ENCODE results near the gene SLC30A2. TPM values are rescaled to one million over a fixed set of nuclear protein-coding genes. Genes with fewer than 3 reads are reported as not detected.

The SLC30A2 gene
- total and polyA plus RNA-seq, 9 of the 15 experiments (the other 6 are each of a cell fraction or from before 2014, with no cell fraction given), result 0.01 to 0.18 (median 0.06) TPM; not detected in 3

GRCh38 chr1:25996966-25997827, 48.7 kb downstream of the SLC30A2 start (continued):
- TF ChIP-seq, protein P1, sequence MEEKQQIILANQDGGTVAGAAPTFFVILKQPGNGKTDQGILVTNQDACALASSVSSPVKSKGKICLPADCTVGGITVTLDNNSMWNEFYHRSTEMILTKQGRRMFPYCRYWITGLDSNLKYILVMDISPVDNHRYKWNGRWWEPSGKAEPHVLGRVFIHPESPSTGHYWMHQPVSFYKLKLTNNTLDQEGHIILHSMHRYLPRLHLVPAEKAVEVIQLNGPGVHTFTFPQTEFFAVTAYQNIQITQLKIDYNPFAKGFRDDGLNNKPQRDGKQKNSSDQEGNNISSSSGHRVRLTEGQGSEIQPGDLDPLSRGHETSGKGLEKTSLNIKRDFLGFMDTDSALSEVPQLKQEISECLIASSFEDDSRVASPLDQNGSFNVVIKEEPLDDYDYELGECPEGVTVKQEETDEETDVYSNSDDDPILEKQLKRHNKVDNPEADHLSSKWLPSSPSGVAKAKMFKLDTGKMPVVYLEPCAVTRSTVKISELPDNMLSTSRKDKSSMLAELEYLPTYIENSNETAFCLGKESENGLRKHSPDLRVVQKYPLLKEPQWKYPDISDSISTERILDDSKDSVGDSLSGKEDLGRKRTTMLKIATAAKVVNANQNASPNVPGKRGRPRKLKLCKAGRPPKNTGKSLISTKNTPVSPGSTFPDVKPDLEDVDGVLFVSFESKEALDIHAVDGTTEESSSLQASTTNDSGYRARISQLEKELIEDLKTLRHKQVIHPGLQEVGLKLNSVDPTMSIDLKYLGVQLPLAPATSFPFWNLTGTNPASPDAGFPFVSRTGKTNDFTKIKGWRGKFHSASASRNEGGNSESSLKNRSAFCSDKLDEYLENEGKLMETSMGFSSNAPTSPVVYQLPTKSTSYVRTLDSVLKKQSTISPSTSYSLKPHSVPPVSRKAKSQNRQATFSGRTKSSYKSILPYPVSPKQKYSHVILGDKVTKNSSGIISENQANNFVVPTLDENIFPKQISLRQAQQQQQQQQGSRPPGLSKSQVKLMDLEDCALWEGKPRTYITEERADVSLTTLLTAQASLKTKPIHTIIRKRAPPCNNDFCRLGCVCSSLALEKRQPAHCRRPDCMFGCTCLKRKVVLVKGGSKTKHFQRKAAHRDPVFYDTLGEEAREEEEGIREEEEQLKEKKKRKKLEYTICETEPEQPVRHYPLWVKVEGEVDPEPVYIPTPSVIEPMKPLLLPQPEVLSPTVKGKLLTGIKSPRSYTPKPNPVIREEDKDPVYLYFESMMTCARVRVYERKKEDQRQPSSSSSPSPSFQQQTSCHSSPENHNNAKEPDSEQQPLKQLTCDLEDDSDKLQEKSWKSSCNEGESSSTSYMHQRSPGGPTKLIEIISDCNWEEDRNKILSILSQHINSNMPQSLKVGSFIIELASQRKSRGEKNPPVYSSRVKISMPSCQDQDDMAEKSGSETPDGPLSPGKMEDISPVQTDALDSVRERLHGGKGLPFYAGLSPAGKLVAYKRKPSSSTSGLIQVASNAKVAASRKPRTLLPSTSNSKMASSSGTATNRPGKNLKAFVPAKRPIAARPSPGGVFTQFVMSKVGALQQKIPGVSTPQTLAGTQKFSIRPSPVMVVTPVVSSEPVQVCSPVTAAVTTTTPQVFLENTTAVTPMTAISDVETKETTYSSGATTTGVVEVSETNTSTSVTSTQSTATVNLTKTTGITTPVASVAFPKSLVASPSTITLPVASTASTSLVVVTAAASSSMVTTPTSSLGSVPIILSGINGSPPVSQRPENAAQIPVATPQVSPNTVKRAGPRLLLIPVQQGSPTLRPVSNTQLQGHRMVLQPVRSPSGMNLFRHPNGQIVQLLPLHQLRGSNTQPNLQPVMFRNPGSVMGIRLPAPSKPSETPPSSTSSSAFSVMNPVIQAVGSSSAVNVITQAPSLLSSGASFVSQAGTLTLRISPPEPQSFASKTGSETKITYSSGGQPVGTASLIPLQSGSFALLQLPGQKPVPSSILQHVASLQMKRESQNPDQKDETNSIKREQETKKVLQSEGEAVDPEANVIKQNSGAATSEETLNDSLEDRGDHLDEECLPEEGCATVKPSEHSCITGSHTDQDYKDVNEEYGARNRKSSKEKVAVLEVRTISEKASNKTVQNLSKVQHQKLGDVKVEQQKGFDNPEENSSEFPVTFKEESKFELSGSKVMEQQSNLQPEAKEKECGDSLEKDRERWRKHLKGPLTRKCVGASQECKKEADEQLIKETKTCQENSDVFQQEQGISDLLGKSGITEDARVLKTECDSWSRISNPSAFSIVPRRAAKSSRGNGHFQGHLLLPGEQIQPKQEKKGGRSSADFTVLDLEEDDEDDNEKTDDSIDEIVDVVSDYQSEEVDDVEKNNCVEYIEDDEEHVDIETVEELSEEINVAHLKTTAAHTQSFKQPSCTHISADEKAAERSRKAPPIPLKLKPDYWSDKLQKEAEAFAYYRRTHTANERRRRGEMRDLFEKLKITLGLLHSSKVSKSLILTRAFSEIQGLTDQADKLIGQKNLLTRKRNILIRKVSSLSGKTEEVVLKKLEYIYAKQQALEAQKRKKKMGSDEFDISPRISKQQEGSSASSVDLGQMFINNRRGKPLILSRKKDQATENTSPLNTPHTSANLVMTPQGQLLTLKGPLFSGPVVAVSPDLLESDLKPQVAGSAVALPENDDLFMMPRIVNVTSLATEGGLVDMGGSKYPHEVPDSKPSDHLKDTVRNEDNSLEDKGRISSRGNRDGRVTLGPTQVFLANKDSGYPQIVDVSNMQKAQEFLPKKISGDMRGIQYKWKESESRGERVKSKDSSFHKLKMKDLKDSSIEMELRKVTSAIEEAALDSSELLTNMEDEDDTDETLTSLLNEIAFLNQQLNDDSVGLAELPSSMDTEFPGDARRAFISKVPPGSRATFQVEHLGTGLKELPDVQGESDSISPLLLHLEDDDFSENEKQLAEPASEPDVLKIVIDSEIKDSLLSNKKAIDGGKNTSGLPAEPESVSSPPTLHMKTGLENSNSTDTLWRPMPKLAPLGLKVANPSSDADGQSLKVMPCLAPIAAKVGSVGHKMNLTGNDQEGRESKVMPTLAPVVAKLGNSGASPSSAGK (IDR thresholded peaks at IDR 0.05), result 0 out of 2 replicates have a peak, but pooled peaks have one; percentile 7
- no peak for TF ChIP-seq EHMT2 (IDR thresholded peaks at IDR 0.05)
- peak; percentile 73 for TF ChIP-seq SMAD4 (CRISPR knock-in tag; conservative IDR thresholded peaks at IDR 0.05)
- peak; percentile 56; the same call in 1 of the 2 replicates for TF ChIP-seq ZEB2 (IDR thresholded peaks at IDR 0.05)
- TF ChIP-seq DPF2 (IDR thresholded peaks at IDR 0.05), result 0 out of 2 replicates have a peak, but pooled peaks have one; percentile 20
- 0 out of 2 replicates have a peak, but pooled peaks have one; percentile 30 for TF ChIP-seq MYC (IDR thresholded peaks at IDR 0.05; ENCODE audit: low read depth, low read length)
- TF ChIP-seq MYC (CRISPR knock-in tag; IDR thresholded peaks at IDR 0.05; ENCODE audit: borderline replicate concordance, low read depth), result no peak
- TF ChIP-seq SPI1 (IDR thresholded peaks at IDR 0.05; ENCODE audit: borderline replicate concordance, low read depth, low read length), result peak; percentile 51; the same call in 1 of the 2 replicates
- 0 out of 2 replicates have a peak, but pooled peaks have one; percentile 8 for TF ChIP-seq POLR2A (conservative IDR thresholded peaks at IDR 0.05)
- TF ChIP-seq ARID1B (IDR thresholded peaks at IDR 0.05), result peak; percentile 36; the same call in 1 of the 2 replicates
- TF ChIP-seq CC2D1A (IDR thresholded peaks at IDR 0.05), result no peak
- TF ChIP-seq TSC22D4 (tag; IDR thresholded peaks at IDR 0.05), result no peak
- TF ChIP-seq XRCC5 (IDR thresholded peaks at IDR 0.05; ENCODE audit: low read depth, low read length), result no peak
- no peak for TF ChIP-seq SLC30A9 (CRISPR knock-in tag; IDR thresholded peaks at IDR 0.05)
